ENCODE results near the gene TIMELESS. TPM values are rescaled to one million over a fixed set of nuclear protein-coding genes. Genes with fewer than 3 reads are reported as not detected.
"Not testable (repeated sequence)": the region's sequence is repeated elsewhere in the genome, so short reads cannot be mapped to it uniquely, and the experiment has no call there.

The TIMELESS gene
- total RNA-seq (2014; rRNA removed; shearing (Covaris generic); ENCODE audit: low replicate concordance) = 33.3 and 46.0 TPM in 2 replicates

GRCh38 chr12:56448860-56449621 lies at the start of gene TIMELESS:
TIMELESS (minus strand) TSS chr12:56449426; CDS start chr12:56434170, 15,256 bp downstream.
- in situ Hi-C loops (cut with HindIII; ENCODE audit: low pct_unique_long_range_greater_than_20kb, low sequenced_read_pairs) = no loop called here
- DNase-seq (ENCODE audit: low read depth) = peak; percentile 97

- in situ Hi-C loops (cut with HindIII; ENCODE audit: low pct_unique_long_range_greater_than_20kb, low sequenced_read_pairs); DNase-seq (ENCODE audit: low read depth): not testable (repeated sequence)
These were observed 49.1 kb upstream of the TIMELESS start for GRCh38 chr12:56498126-56498902.

- in situ Hi-C loops (cut with HindIII; ENCODE audit: low pct_unique_long_range_greater_than_20kb, low sequenced_read_pairs) = not testable (repeated sequence)
- DNase-seq (ENCODE audit: low read depth) = peak; percentile 42
These were observed 47.5 kb upstream of the TIMELESS start for GRCh38 chr12:56496704-56497103.

- in situ Hi-C loops (cut with HindIII; ENCODE audit: low pct_unique_long_range_greater_than_20kb, low sequenced_read_pairs); DNase-seq (ENCODE audit: low read depth): not testable (repeated sequence)
These were observed 45.3 kb upstream of the TIMELESS start for GRCh38 chr12:56494481-56494880.

GRCh38 chr12:56494106-56494415 lies 44.8 kb upstream of the TIMELESS start:
- DNase-seq (ENCODE audit: low read depth); in situ Hi-C loops (cut with HindIII; ENCODE audit: low pct_unique_long_range_greater_than_20kb, low sequenced_read_pairs): not testable (repeated sequence)

- in situ Hi-C loops (cut with HindIII; ENCODE audit: low pct_unique_long_range_greater_than_20kb, low sequenced_read_pairs); DNase-seq (ENCODE audit: low read depth): not testable (repeated sequence)
These were observed 44.3 kb upstream of the TIMELESS start for GRCh38 chr12:56493409-56494105.

- in situ Hi-C loops (cut with HindIII; ENCODE audit: low pct_unique_long_range_greater_than_20kb, low sequenced_read_pairs) = no loop called here
- DNase-seq (ENCODE audit: low read depth) = no peak
These were observed 41.1 kb upstream of the TIMELESS start for GRCh38 chr12:56490360-56490759.

- DNase-seq (ENCODE audit: low read depth) = peak; percentile 54
- in situ Hi-C loops (cut with HindIII; ENCODE audit: low pct_unique_long_range_greater_than_20kb, low sequenced_read_pairs) = no loop called here
These were observed 39.1 kb upstream of the TIMELESS start, which contains the start of gene GLS2 for GRCh38 chr12:56488041-56488955. GLS2 (minus strand) TSS chr12:56488161; CDS start chr12:56488118, 43 bp downstream.

GRCh38 chr12:56487448-56488040 lies 38.3 kb upstream of the TIMELESS start:
- DNase-seq (ENCODE audit: low read depth) = no peak
- in situ Hi-C loops (cut with HindIII; ENCODE audit: low pct_unique_long_range_greater_than_20kb, low sequenced_read_pairs) = no loop called here

GRCh38 chr12:56486694-56487093 lies 37.5 kb upstream of the TIMELESS start:
- DNase-seq (ENCODE audit: low read depth) = no peak
- in situ Hi-C loops (cut with HindIII; ENCODE audit: low pct_unique_long_range_greater_than_20kb, low sequenced_read_pairs) = no loop called here

- in situ Hi-C loops (cut with HindIII; ENCODE audit: low pct_unique_long_range_greater_than_20kb, low sequenced_read_pairs) = no loop called here
- DNase-seq (ENCODE audit: low read depth) = no peak
These were observed 35.3 kb upstream of the TIMELESS start for GRCh38 chr12:56484566-56484965.

GRCh38 chr12:56479625-56480024 lies 30.4 kb upstream of the TIMELESS start:
- in situ Hi-C loops (cut with HindIII; ENCODE audit: low pct_unique_long_range_greater_than_20kb, low sequenced_read_pairs) = no loop called here
- no peak for DNase-seq (ENCODE audit: low read depth)

- no peak for DNase-seq (ENCODE audit: low read depth)
- in situ Hi-C loops (cut with HindIII; ENCODE audit: low pct_unique_long_range_greater_than_20kb, low sequenced_read_pairs) = no loop called here
These were observed 28.4 kb upstream of the TIMELESS start for GRCh38 chr12:56477521-56478225.

- no peak for DNase-seq (ENCODE audit: low read depth)
- in situ Hi-C loops (cut with HindIII; ENCODE audit: low pct_unique_long_range_greater_than_20kb, low sequenced_read_pairs) = no loop called here
These were observed 27.8 kb upstream of the TIMELESS start for GRCh38 chr12:56476972-56477432.

- in situ Hi-C loops (cut with HindIII; ENCODE audit: low pct_unique_long_range_greater_than_20kb, low sequenced_read_pairs) = no loop called here
- DNase-seq (ENCODE audit: low read depth) = no peak
These were observed 26.9 kb upstream of the TIMELESS start for GRCh38 chr12:56476143-56476542.

- in situ Hi-C loops (cut with HindIII; ENCODE audit: low pct_unique_long_range_greater_than_20kb, low sequenced_read_pairs) = no loop called here
These were observed 25.2 kb upstream of the TIMELESS start for GRCh38 chr12:56474389-56474788.

More at GRCh38 chr12:56474389-56474788, 25.2 kb upstream of the TIMELESS start:
- DNase-seq (ENCODE audit: low read depth) = no peak
